ENCODE measurements around the gene CCDC102A.

DNA sequence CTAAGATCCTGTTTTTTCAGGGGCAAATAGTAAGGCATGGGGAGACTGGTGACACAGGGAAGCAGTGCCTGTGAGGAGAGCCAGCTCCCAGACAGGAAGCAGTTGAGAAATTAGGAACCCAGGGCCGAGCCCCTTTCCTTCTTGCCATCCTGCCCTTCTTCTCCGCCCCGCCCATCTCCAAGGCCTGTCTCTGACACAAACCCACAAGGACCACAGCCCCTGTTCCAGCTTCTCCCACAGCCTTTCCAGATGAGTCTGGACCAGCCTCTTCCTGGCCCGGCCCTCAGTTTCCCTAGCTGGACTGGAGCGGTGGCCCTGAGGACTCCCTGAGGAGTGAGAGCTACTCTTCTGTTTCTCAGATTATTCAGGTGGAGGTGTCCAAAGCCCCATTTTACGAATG lies 9.9 kb downstream of the CCDC102A start:
- TF ChIP-seq, protein P1, sequence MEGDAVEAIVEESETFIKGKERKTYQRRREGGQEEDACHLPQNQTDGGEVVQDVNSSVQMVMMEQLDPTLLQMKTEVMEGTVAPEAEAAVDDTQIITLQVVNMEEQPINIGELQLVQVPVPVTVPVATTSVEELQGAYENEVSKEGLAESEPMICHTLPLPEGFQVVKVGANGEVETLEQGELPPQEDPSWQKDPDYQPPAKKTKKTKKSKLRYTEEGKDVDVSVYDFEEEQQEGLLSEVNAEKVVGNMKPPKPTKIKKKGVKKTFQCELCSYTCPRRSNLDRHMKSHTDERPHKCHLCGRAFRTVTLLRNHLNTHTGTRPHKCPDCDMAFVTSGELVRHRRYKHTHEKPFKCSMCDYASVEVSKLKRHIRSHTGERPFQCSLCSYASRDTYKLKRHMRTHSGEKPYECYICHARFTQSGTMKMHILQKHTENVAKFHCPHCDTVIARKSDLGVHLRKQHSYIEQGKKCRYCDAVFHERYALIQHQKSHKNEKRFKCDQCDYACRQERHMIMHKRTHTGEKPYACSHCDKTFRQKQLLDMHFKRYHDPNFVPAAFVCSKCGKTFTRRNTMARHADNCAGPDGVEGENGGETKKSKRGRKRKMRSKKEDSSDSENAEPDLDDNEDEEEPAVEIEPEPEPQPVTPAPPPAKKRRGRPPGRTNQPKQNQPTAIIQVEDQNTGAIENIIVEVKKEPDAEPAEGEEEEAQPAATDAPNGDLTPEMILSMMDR (IDR thresholded peaks at IDR 0.05), result no peak
- TF ChIP-seq POLR2A (IDR thresholded peaks at IDR 0.05), result no peak

Measured in uterus (tissue), 2 donors.